Tibial nerve (tissue), 4 donors: ENCODE data around the gene CD63.

ENCODE experiments used
- CTCF ChIP-seq, 5 experiments: fragments of 200-600 bp in 3 of 5; fragments of 450-650 bp in 2 of 5; sonication (generic) in 3 of 5; IDR thresholded peaks; one replicate each; pipeline ENCODE4 v1.5.1; 2016 to 2019; ENCODE audit warnings: antibody characterized with exemption in 5 of 5, mild to moderate bottlenecking in 3 of 5, moderate library complexity in 2 of 5
- EP300 ChIP-seq, 2 donors: sonication (generic); formaldehyde crosslinking; IDR thresholded peaks; one replicate each; pipeline ENCODE4 v1.6.1; 2017; ENCODE audit warnings: antibody characterized with exemption in 2 of 2, mild to moderate bottlenecking in 1 of 2

- no peak for TF ChIP-seq CTCF (IDR thresholded peaks at IDR 0.05)
- no peak for TF ChIP-seq EP300 (IDR thresholded peaks at IDR 0.05)
Measured at GRCh38 chr12:55694188-55694515, 34.7 kb downstream of the CD63 start.
